DOHH2 (cell line): Measurements from ENCODE around the gene PNPLA7.

Experiments
- H3F3A ChIP-seq: fragments of 200-600 bp; sonication (generic), shearing (Covaris generic); 2 replicates; pipeline ENCODE4 v1.6.0; 2016; ENCODE audit warnings: antibody characterized with exemption, mild to moderate bottlenecking; ENCODE audit not compliant: control insufficient read depth, insufficient read depth
- H3K27ac ChIP-seq: fragments of 200-600 bp; sonication (generic); 2 replicates; pipeline ENCODE4 v1.5.1; 2014; ENCODE audit warnings: low read depth, mild to moderate bottlenecking, low read length, moderate library complexity
- H3K27me3 ChIP-seq: fragments of 200-600 bp; sonication (generic); 2 replicates; pipeline ENCODE4 v1.6.1; 2014; ENCODE audit warnings: mild to moderate bottlenecking, low read length, mixed read lengths; ENCODE audit not compliant: control insufficient read depth
- H3K36me3 ChIP-seq: fragments of 200-600 bp; sonication (generic); 2 replicates; pipeline ENCODE4 v1.6.1; 2014; ENCODE audit warnings: mild to moderate bottlenecking, low read length, moderate library complexity, mixed read lengths; ENCODE audit not compliant: control insufficient read depth
- H3K4me1 ChIP-seq: fragments of 200-600 bp; sonication (generic); 2 replicates; pipeline ENCODE4 v1.6.1; 2014; ENCODE audit warnings: mild to moderate bottlenecking, low read length, mixed read lengths; ENCODE audit not compliant: control insufficient read depth
- H3K4me2 ChIP-seq: fragments of 200-600 bp; sonication (generic); 2 replicates; pipeline ENCODE4 v1.6.0; 2014; ENCODE audit warnings: mild to moderate bottlenecking, low read length, moderate library complexity
- H3K4me3 ChIP-seq: fragments of 200-600 bp; sonication (generic); 2 replicates; pipeline ENCODE4 v1.5.1; 2014; ENCODE audit warnings: mild to moderate bottlenecking, low read length, mixed read lengths
- H3K79me2 ChIP-seq: fragments of 200-600 bp; sonication (generic); 2 replicates; pipeline ENCODE4 v1.6.1; 2014; ENCODE audit warnings: mild to moderate bottlenecking, low read length, mixed read lengths; ENCODE audit not compliant: control insufficient read depth
- H3K9me2 ChIP-seq: fragments of 200-600 bp; sonication (generic); replicated peaks from 2 replicates; pipeline ENCODE4 v1.6.1; 2014; ENCODE audit warnings: mild to moderate bottlenecking, low read length, mixed read lengths; ENCODE audit not compliant: control insufficient read depth
- H3K9me3 ChIP-seq: fragments of 200-600 bp; sonication (generic); 2 replicates; pipeline ENCODE4 v1.6.1; 2014; ENCODE audit warnings: antibody characterized with exemption, low read length, mixed read lengths; ENCODE audit not compliant: control insufficient read depth, insufficient read depth
- H4K20me1 ChIP-seq: fragments of 200-600 bp; sonication (generic); 2 replicates; pipeline ENCODE4 v1.6.0; 2014; ENCODE audit warnings: low read depth, mild to moderate bottlenecking, antibody characterized with exemption, low read length, moderate library complexity; ENCODE audit not compliant: control insufficient read depth, insufficient read depth
- EZH2phosphoT487 ChIP-seq: fragments of 200-600 bp; sonication (generic); IDR thresholded peaks from 2 replicates; pipeline ENCODE4 v1.6.1; 2017; ENCODE audit warnings: borderline replicate concordance, mild to moderate bottlenecking, antibody characterized with exemption, low read length, moderate library complexity, mixed read lengths
- TF ChIP-seq, protein P1 (sequence below): fragments of 200-600 bp; sonication (generic); IDR thresholded peaks from one replicate; pipeline ENCODE4 v1.5.1; 2014; ENCODE audit warnings: antibody characterized with exemption, mild to moderate bottlenecking, low read depth, low read length; ENCODE audit not compliant: poor library complexity, severe bottlenecking

The PNPLA7 gene

DNA sequence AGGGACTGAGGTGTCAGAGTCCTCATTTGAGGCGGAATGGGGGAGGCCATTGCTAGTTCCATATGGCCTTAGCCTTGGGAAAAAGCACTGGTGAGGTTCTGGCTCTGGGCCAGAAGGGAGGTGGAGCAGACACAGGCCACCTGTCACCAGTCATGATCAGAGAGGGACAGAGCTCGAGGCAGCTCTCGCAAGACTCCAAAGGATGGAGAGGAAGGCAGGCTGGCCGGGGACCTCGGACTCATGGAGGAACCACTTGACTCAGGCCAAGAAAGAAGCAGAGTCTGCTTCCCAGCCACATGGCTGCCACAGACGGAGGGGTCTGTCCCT, 61.9 kb downstream of the PNPLA7 start:
- no peak overlapping the region for H3K27ac ChIP-seq
- H3F3A ChIP-seq: 0 out of 2 replicates have a peak, but pooled peaks cover 4% of the 10 kb centered on the region
- H3K4me1 ChIP-seq: peaks cover 3% of the 10 kb centered on the region; the same call in 1 of the 2 replicates
- no peaks in the 10 kb centered on the region for H3K9me3 ChIP-seq
- H3K79me2 ChIP-seq: no peaks in the 10 kb centered on the region
- H3K4me2 ChIP-seq: no peak overlapping the region
- TF ChIP-seq, protein P1, sequence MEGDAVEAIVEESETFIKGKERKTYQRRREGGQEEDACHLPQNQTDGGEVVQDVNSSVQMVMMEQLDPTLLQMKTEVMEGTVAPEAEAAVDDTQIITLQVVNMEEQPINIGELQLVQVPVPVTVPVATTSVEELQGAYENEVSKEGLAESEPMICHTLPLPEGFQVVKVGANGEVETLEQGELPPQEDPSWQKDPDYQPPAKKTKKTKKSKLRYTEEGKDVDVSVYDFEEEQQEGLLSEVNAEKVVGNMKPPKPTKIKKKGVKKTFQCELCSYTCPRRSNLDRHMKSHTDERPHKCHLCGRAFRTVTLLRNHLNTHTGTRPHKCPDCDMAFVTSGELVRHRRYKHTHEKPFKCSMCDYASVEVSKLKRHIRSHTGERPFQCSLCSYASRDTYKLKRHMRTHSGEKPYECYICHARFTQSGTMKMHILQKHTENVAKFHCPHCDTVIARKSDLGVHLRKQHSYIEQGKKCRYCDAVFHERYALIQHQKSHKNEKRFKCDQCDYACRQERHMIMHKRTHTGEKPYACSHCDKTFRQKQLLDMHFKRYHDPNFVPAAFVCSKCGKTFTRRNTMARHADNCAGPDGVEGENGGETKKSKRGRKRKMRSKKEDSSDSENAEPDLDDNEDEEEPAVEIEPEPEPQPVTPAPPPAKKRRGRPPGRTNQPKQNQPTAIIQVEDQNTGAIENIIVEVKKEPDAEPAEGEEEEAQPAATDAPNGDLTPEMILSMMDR: no peak
- TF ChIP-seq EZH2phosphoT487: no peak
- H3K27me3 ChIP-seq: no peaks in the 10 kb centered on the region
- no peaks in the 10 kb centered on the region for H4K20me1 ChIP-seq
- no peaks in the 10 kb centered on the region for H3K9me2 ChIP-seq
- H3K36me3 ChIP-seq: no peaks in the 10 kb centered on the region
- no peak overlapping the region for H3K4me3 ChIP-seq

DNA sequence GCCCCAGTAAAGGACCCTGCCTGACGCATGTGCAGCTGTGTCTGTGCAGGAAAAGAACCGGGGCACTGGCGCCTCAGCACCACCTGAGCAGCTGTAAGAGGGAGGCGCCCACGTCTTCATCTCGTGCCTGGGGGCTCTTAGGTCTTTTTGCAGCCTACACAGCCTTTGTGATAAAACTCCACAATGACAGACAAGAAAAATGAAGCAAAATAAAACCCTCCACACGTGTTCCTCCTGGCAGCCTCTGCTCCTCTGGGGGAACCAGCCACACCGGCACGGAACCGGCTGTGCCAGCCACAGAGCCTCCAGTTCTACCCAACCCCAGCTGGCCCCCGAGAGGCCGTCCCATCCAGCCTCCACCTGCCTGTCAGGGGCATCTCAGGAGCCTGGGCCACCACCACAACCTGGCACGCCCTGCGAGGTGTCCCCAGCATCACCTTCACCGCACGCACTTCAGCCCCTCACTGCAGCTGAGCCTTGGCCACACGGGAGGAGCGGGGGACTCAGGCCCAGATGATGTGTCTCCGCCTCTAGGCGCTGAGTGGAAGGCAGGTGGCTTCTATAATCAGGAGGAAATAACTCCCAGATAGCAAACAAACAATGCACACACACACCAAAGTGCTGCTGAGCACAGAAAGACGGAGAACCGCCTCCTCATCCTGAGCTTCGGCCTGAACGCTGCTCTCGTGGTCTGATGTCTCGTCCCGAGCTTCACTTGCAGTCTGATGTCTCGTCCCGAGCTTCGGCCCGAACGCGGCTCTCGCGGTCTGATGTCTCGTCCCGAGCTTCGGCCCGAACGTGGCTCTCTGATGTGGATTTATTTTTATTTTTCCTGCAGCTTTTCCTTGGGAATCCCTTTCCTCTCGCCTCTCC, 62.5 kb downstream of the PNPLA7 start:
- no peak overlapping the region for H3K4me3 ChIP-seq
- H3K36me3 ChIP-seq: no peaks in the 10 kb centered on the region
- H3K9me2 ChIP-seq: no peaks in the 10 kb centered on the region
- no peaks in the 10 kb centered on the region for H4K20me1 ChIP-seq
- no peak overlapping the region for H3K27ac ChIP-seq
- TF ChIP-seq, protein P1: no peak
- TF ChIP-seq EZH2phosphoT487: no peak
- no peaks in the 10 kb centered on the region for H3F3A ChIP-seq
- no peak overlapping the region for H3K4me2 ChIP-seq
- peaks cover 3% of the 10 kb centered on the region; the same call in 1 of the 2 replicates for H3K4me1 ChIP-seq
- no peaks in the 10 kb centered on the region for H3K27me3 ChIP-seq
- no peaks in the 10 kb centered on the region for H3K9me3 ChIP-seq
- no peaks in the 10 kb centered on the region for H3K79me2 ChIP-seq

DNA sequence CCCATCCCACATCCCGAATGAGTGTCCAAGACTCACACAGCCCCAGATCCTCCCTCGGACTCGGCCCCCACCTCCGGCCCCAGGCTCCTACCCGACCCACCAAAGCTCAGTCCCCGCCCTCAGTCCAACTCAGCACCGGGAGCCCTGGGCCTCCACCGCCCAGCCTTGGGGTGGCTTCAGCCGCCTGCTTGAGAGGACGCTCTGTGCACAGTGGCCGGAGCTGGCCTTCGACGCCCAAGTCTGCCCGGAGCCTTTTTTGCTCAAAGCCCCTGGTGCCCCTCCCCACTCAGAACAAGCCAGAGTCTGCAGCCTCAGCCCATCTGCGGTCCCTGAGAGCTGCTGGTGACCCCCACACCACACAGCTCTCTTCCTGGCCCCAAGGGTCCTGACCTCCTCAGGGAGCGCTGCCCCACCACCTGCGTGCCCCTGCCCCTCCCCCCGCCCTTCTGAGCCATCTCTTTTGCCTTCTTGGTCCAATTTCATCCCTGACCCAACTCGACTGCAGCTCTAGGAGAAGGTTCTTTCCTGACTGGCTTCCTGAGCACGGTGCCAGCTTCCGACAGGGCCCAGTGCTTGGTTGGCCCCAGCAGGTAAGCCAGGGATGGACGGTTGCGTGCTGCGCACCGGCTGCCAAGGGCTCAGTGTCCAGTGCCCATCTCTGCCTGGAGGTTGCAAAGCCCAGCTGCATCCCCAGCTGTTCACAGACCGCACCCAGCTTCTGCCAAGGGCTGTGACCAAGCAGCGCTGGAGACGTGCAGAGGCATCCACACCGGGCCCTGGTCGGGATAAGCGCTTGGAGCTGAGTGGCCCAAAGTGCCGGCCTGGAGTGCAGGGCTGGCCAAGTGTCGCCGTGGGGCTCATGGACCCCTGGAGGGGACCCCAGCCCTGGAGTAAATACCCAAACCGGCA, 63.4 kb downstream of the PNPLA7 start:
- Histone ChIP-seq H3K4me3 (no peak overlapping the region), H3K9me2 (no peaks in the 10 kb centered on the region), H3K4me1 (no peaks in the 10 kb centered on the region), H3K79me2 (no peaks in the 10 kb centered on the region), H3F3A (no peaks in the 10 kb centered on the region), H3K4me2 (no peak overlapping the region), H3K27me3 (no peaks in the 10 kb centered on the region), H3K27ac (no peak overlapping the region), H3K36me3 (no peaks in the 10 kb centered on the region), H3K9me3 (no peaks in the 10 kb centered on the region), H4K20me1 (no peaks in the 10 kb centered on the region)
- no peak for TF ChIP-seq EZH2phosphoT487
- TF ChIP-seq, protein P1: no peak
